Thymus (tissue), 11 donors: ENCODE data around the gene YKT6. TPM values are rescaled to one million over a fixed set of nuclear protein-coding genes. Genes with fewer than 3 reads are reported as not detected.

Experiments
- DNase-seq, 9 donors: peaks; one replicate each; pipeline ENCODE4 v3.0.0-alpha.2; 2013; ENCODE audit warnings: low spot score in 9 of 9, low read depth in 6 of 9, missing footprints in 1 of 9
- H3K27ac ChIP-seq, 2 donors: one replicate each; pipeline ENCODE4 v1.5.1; 2013; ENCODE audit warnings: control low read depth in 1 of 2, low read depth in 1 of 2, low read length in 1 of 2, mild to moderate bottlenecking in 1 of 2, moderate library complexity in 1 of 2
- H3K27me3 ChIP-seq, 2 donors: one replicate each; pipeline ENCODE4 v1.5.1; 2013; ENCODE audit warnings: low read length in 1 of 2; ENCODE audit not compliant: control insufficient read depth in 2 of 2, insufficient read depth in 1 of 2
- H3K36me3 ChIP-seq, 2 donors: one replicate each; pipeline ENCODE4 v1.5.1; 2013; ENCODE audit warnings: low read length in 1 of 2, mild to moderate bottlenecking in 1 of 2, moderate library complexity in 1 of 2; ENCODE audit not compliant: control insufficient read depth in 2 of 2, insufficient read depth in 2 of 2
- H3K4me1 ChIP-seq, 2 donors: one replicate each; pipeline ENCODE4 v1.5.1; 2013; ENCODE audit warnings: low read length in 2 of 2; ENCODE audit not compliant: control insufficient read depth in 2 of 2, insufficient read depth in 2 of 2
- H3K4me3 ChIP-seq, 2 donors: one replicate each; pipeline ENCODE4 v1.5.1; 2013; ENCODE audit warnings: low read length in 2 of 2, control low read depth in 1 of 2, mild to moderate bottlenecking in 1 of 2
- H3K9me3 ChIP-seq, 2 donors: one replicate each; pipeline ENCODE4 v1.5.1; 2013; ENCODE audit warnings: low read length in 1 of 2, mild to moderate bottlenecking in 1 of 2; ENCODE audit not compliant: control insufficient read depth in 2 of 2, insufficient read depth in 1 of 2
- WGBS: extraction: QIAGEN DNeasy Blood & Tissue Kit; methylation state at CpG from one replicate; pipeline ENCODE4 v1.1.7; 2013; 5-methylcytosine and 5-hydroxymethylcytosine counted together
- polyA plus RNA-seq: library from polyadenylated mRNA; stranded (reverse); fragments of 200-250 nt; gene quantifications from one replicate; pipeline ENCODE4 v1.2.3, GENCODE V29; 2013
- total RNA-seq: library from RNA; stranded (reverse); fragments of 120-200 nt; gene quantifications from one replicate; pipeline ENCODE4 v1.2.4, GENCODE V29; 2013
- donor health status: healthy.

Gene YKT6
- total and polyA plus RNA-seq, 2 donors, result 38.9 to 44.0 TPM

DNA sequence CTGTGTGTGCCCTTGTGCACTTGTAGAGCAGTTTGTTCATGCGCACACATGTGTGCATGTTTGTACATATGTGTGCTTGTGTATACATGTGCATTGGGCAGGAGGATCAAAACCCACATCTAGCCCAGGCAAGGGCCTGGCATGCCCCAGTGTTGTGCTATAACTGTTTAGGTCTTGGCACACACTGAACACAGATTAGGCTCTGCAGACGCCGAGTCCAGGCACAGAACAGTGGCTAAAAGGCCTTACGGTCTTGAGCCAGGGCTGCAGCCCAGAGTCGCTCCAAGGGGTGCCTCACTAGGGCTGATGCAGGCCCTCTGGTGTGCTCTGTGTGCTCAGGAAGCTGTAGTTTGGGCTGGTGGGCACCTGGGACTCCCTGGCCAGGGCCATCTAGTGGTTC lies 55.7 kb downstream of the YKT6 start:
- 97% methylated on average over 5 of the region's 5 CpGs for WGBS
- Histone ChIP-seq H3K27ac (no peak overlapping the region), H3K36me3 (no peaks in the 10 kb centered on the region), H3K4me3 (no peak overlapping the region), H3K27me3 (no peaks in the 10 kb centered on the region), H3K4me1 (peaks cover 12 to 39% of the 10 kb centered on the region in 2 donors), H3K9me3 (peaks cover 0 to 4% of the 10 kb centered on the region in 2 donors)
- no peak for DNase-seq

DNA sequence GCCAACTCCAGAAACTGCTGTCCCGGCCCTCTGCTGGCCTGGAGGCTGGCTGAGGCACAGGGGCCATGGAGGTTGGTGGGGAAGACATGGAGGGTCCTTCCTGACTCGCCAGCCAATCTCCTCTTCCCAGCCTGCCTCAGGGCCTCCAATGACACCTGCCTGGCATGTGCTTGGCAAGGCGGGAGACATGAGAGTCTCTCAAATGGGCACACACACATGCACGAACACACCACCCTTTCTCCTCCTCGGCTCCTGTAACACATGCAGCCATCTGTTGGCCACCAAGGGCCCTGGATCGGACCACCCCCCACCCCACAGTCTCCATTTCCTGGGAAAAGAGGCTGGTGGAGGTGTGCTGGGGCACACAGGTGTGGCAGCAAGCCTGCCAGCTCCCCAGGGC lies 56.4 kb downstream of the YKT6 start:
- Histone ChIP-seq H3K9me3 (peaks cover 0 to 4% of the 10 kb centered on the region in 2 donors), H3K27me3 (no peaks in the 10 kb centered on the region), H3K36me3 (no peaks in the 10 kb centered on the region), H3K27ac (peak overlapping the region; percentile 85 to 88), H3K4me3 (no peak overlapping the region), H3K4me1 (peaks cover 12 to 39% of the 10 kb centered on the region in 2 donors)
- no peak for DNase-seq
- 93% methylated on average over 6 of the region's 6 CpGs for WGBS

DNA sequence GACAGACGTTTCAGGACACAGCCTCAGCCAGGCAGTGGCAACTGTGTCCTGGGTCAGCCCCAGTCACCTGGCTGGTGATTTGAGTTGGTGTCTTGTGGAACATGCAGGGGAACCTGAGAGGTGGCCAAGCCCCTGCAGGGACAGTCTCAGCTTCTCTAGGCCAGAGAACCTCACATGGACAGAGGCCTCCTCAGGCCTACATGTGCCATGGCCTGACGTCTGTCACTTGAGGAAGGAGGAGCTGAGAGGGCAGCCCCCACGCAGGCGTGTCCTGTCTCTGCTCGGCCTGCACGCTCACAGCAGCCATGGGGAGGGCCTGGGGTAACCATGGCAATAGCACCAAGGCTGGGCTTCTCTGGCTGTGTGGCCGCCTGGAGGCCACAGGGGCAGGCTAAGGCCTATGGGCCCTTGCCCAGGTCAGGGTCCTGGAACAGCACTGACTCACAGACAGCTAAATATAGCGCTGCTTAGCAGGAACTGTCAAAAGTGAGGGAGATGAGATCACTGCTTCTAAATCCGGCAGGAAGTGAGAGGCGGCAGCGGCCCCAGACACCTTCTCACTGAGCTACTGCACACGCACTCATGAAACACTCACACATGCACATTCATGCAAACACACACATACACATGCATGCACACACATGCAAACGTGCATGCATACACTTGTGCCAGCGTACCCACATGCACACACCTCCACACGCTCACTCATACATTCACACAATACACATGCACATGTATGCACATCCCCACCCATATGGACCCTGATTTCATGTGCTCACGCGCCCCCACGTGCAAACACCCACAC lies 57.0 kb downstream of the YKT6 start:
- no peaks in the 10 kb centered on the region for H3K36me3 ChIP-seq
- no peak overlapping the region for H3K4me3 ChIP-seq
- 39% methylated on average over 18 of the region's 18 CpGs for WGBS
- peak; percentile 47 to 88 (median 65) for DNase-seq
- H3K27ac ChIP-seq, result peak overlapping the region; percentile 85 to 88
- peaks cover 12 to 39% of the 10 kb centered on the region in 2 donors for H3K4me1 ChIP-seq
- H3K27me3 ChIP-seq, result no peaks in the 10 kb centered on the region
- peaks cover 0 to 4% of the 10 kb centered on the region in 2 donors for H3K9me3 ChIP-seq

DNA sequence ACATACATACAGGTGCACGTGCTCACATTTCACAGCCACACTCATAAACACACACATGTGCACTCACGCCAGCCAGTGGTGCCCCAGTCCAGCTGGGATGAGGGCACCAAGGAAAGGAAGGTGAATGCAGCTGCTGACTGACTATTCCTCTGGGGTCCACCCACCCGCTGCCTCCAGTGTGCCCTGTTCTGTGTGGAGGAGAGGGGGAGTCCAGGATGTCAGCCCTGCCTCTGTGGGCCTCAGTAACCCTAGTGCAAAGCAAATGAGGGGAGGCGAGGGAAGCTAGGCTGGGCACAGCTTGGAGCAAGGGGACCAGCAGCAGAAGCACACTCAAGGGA lies 57.6 kb downstream of the YKT6 start:
- peaks cover 12 to 39% of the 10 kb centered on the region in 2 donors for H3K4me1 ChIP-seq
- DNase-seq, result no peak
- no peak overlapping the region for H3K4me3 ChIP-seq
- no peaks in the 10 kb centered on the region for H3K27me3 ChIP-seq
- peaks cover 0 to 4% of the 10 kb centered on the region in 2 donors for H3K9me3 ChIP-seq
- H3K27ac ChIP-seq, result peak overlapping the region; percentile 75 to 88
- H3K36me3 ChIP-seq, result no peaks in the 10 kb centered on the region
- 70% methylated on average over 4 of the region's 4 CpGs for WGBS

DNA sequence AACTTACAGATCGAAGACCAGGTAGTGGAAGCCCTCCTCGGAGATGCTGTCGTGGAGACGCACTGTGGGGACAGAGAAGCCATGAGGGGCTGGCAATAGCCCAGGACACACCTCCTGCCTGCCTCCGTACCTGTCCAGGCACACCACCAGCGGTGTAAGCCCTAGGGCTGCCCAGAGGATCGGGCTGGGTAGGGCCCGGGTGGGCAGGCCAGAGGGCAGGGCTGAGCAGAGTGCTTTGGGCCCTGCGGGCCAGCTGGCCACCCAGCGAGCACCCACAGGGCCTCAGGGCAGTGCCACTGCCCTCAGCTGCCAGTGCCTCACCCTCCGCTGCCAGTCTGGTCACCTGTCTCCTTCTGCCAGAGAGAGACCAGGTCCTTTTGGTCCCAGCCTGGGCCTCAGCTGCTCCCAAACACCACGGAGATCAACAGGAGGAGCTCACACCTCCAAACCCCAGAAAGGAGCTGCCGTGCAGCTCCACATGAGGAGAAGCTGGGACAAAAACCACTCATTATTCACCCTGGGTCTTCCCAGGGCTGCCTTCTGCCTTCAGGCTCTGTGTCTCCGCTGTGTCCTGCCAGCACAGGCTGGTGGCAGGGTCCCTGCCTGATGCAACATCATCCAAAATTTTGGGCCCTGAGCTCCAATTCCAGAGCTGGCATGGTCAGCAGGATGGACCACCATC lies 58.2 kb downstream of the YKT6 start:
- H3K9me3 ChIP-seq, result peaks cover 0 to 2% of the 10 kb centered on the region in 2 donors
- H3K27me3 ChIP-seq, result peaks cover 0 to 2% of the 10 kb centered on the region in 2 donors
- peaks cover 12 to 45% of the 10 kb centered on the region in 2 donors for H3K4me1 ChIP-seq
- no peaks in the 10 kb centered on the region for H3K36me3 ChIP-seq
- H3K27ac ChIP-seq, result peak overlapping the region; percentile 9 to 88
- DNase-seq, result no peak
- H3K4me3 ChIP-seq, result no peak overlapping the region
- 96% methylated on average over 14 of the region's 14 CpGs for WGBS

DNA sequence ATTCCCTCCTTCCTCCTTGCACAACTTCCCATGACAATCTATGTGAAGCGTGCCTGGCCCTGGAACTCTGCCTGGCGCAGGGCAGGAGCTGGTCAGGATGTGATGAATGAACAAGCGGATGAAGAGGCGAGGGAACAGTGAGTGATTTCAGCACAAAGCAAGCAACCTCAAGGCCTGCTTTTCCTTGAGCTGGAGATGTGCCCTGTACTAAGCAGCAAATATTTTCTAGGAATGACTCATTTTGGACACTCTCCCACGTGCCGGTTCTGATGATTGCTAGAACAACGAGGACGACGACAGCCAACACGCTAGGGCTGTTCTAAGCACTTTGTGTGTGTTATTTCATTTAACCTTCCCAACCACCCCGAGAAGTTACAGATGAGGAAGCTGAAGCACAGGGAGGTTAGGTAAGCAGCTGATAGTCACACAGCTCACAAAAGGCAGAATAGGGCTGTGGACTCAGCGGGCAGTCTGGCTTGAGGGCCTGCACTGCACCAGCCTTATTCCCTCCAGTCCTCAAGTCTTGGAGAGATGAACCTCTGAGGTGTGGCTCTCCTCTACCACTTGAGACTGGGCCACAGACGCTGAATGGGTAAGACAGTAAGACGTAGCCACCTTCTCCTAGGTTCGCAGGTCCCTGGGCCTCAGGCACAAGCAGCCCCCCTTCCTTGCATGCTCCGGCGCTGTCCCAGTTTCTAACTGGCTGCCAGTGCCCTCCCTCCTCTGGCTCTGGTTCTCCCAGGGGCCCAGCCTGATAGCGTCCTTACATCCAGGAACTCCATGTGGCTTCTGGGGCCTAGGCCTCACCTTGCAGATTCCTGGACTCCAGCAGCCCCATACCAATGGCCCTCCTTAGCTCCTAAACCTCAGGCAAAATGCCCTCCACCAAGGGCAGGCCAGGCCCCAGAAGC lies 59.0 kb downstream of the YKT6 start:
- no peak overlapping the region for H3K27ac ChIP-seq
- H3K4me1 ChIP-seq, result peaks cover 12 to 47% of the 10 kb centered on the region in 2 donors
- H3K27me3 ChIP-seq, result peaks cover 0 to 2% of the 10 kb centered on the region in 2 donors
- 93% methylated on average over 18 of the region's 18 CpGs for WGBS
- no peaks in the 10 kb centered on the region for H3K9me3 ChIP-seq
- no peak overlapping the region for H3K4me3 ChIP-seq
- H3K36me3 ChIP-seq, result no peaks in the 10 kb centered on the region
- no peak for DNase-seq

DNA sequence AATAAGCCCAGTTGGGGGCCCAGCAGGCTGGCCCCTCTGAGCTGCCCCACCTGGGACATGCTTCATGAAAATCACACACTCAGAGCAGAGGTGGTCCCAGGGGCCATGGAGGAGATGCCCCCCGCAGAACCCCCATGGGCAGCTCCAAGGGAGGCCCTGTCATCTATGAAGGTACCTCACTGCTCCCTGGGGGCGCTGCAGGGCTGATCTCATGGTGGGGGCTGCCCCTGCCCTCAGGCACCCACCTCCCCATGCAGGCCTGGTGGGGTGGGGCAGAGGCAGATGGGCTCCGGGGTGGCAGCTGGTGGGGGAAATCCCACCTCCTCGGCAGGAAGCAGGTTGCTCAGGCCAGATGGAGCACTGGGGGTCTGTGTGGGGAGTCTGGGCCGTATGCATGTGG lies 60.5 kb downstream of the YKT6 start:
- Histone ChIP-seq H3K36me3 (no peaks in the 10 kb centered on the region), H3K27me3 (peaks cover 0 to 2% of the 10 kb centered on the region in 2 donors), H3K4me3 (no peak overlapping the region), H3K9me3 (no peaks in the 10 kb centered on the region), H3K4me1 (peaks cover 12 to 47% of the 10 kb centered on the region in 2 donors), H3K27ac (no peak overlapping the region)
- DNase-seq, result no peak
- 51% methylated on average over 5 of the region's 5 CpGs for WGBS

DNA sequence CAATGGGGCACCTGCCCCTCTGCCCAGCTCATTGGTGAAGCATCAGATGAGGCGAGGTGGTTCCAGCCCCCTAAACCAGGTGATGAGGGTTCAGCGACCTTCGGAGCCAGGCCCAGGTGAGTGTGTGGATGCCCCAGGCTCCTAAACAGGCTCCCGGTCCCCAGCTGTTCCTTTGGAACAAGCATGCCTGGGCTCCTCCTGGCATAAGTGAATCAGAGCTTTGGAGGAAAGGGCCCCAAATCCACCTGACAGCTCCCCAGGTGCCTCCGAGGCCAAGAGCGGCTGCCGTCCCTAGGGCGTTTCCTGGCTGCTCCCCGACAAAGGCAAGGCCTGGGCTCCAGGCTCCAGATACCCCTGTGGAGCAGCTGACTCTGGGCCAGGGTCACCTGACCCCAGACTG lies 61.3 kb downstream of the YKT6 start:
- H3K36me3 ChIP-seq, result no peaks in the 10 kb centered on the region
- H3K27ac ChIP-seq, result no peak overlapping the region
- H3K27me3 ChIP-seq, result peaks cover 0 to 10% of the 10 kb centered on the region in 2 donors
- WGBS, result 96% methylated on average over 9 of the region's 9 CpGs
- H3K4me3 ChIP-seq, result no peak overlapping the region
- peaks cover 12 to 42% of the 10 kb centered on the region in 2 donors for H3K4me1 ChIP-seq
- H3K9me3 ChIP-seq, result no peaks in the 10 kb centered on the region
- DNase-seq, result no peak
